ENCODE measurements around the gene OR1C1.

GRCh38 chr1:247721222-247721621 is 39.1 kb downstream of the OR1C1 start:
- no peak for TF ChIP-seq CTCF (IDR thresholded peaks at IDR 0.05; ENCODE audit: poor library complexity)
- no peak for TF ChIP-seq EZH2 (IDR thresholded peaks at IDR 0.05; ENCODE audit: borderline replicate concordance)
- TF ChIP-seq EZH2phosphoT487 (IDR thresholded peaks at IDR 0.05; ENCODE audit: low read depth, severe bottlenecking, unreplicated experiment): no peak

Measured in hepatocyte (in vitro differentiated cells).